AG09309 (cell line): ENCODE results near the gene HAPLN2.
A peak's percentile ranks its signal among the peaks of the same experiment; 100 is the strongest.

Experiments
- DNase-seq: peaks from one replicate; pipeline ENCODE4 v3.0.0-alpha.2; 2010; ENCODE audit warnings: low read depth
- H3K4me3 ChIP-seq: 2 replicates; pipeline ENCODE4 v1.5.1; 2011; ENCODE audit warnings: mild to moderate bottlenecking, low read depth, low read length, moderate library complexity; ENCODE audit not compliant: control insufficient read depth
- TF ChIP-seq, protein P1 (sequence below): IDR thresholded peaks from 2 replicates; pipeline ENCODE4 v1.5.1; 2011; ENCODE audit warnings: mild to moderate bottlenecking, low read depth, low read length, inconsistent platforms; ENCODE audit not compliant: insufficient read depth, control insufficient read depth; ENCODE audit errors: missing control alignments

Gene HAPLN2

DNA sequence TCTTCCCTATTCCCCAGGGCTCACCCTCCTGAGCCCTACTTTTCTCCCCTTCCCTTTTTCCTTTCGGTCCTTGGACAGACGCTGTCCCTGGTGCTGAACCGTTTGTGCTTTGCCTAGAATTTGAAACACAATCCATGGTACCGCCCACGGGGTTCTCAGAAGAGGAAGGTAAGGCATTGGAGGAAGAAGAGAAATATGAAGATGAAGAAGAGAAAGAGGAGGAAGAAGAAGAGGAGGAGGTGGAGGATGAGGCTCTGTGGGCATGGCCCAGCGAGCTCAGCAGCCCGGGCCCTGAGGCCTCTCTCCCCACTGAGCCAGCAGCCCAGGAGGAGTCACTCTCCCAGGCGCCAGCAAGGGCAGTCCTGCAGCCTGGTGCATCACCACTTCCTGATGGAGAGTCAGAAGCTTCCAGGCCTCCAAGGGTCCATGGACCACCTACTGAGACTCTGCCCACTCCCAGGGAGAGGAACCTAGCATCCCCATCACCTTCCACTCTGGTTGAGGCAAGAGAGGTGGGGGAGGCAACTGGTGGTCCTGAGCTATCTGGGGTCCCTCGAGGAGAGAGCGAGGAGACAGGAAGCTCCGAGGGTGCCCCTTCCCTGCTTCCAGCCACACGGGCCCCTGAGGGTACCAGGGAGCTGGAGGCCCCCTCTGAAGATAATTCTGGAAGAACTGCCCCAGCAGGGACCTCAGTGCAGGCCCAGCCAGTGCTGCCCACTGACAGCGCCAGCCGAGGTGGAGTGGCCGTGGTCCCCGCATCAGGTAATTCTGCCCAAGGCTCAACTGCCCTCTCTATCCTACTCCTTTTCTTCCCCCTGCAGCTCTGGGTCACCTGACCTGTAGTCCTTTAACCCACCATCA, 33.1 kb downstream of the HAPLN2 start:
- no peak for DNase-seq
- TF ChIP-seq, protein P1, sequence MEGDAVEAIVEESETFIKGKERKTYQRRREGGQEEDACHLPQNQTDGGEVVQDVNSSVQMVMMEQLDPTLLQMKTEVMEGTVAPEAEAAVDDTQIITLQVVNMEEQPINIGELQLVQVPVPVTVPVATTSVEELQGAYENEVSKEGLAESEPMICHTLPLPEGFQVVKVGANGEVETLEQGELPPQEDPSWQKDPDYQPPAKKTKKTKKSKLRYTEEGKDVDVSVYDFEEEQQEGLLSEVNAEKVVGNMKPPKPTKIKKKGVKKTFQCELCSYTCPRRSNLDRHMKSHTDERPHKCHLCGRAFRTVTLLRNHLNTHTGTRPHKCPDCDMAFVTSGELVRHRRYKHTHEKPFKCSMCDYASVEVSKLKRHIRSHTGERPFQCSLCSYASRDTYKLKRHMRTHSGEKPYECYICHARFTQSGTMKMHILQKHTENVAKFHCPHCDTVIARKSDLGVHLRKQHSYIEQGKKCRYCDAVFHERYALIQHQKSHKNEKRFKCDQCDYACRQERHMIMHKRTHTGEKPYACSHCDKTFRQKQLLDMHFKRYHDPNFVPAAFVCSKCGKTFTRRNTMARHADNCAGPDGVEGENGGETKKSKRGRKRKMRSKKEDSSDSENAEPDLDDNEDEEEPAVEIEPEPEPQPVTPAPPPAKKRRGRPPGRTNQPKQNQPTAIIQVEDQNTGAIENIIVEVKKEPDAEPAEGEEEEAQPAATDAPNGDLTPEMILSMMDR, result no peak
- no peak overlapping the region for H3K4me3 ChIP-seq

DNA sequence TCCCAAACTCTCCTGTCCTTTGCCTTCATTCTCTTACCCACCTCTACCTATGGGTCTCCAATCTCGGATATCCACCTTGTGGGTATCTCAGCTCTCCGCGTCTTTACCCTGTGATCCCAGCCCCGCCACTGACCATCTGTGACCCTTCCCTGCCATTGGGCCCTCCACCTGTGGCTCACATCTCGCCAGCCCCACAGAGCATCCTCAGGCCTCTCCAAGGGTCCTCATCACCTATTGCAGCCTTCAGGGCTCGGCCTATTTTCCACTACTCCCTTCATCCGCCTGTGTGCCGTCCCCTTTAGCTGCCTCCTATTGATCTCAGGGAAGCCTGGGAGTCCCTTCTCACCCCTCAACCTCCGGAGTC, 33.8 kb downstream of the HAPLN2 start:
- TF ChIP-seq, protein P1, result no peak
- no peak overlapping the region for H3K4me3 ChIP-seq
- no peak for DNase-seq

DNA sequence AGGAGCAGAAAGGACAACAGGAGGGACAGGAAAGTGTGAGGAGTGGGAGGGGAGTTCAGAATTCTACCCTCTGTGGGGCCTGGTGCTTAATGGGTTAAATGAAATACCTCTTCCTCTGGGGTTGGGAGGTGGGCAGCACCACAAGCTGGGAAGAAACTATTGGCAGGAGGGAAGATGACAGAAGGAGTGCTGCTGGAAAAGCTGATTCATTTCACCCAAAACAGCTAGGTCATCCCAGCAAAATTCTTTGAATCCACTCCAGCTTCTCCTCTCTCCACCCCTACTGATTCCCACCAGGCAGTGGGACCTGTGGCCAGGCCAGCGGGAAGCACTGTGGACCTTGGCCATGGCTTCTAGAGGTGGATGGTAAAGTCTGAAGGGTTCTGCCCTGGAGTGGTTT, 35.5 kb downstream of the HAPLN2 start:
- DNase-seq, result no peak
- H3K4me3 ChIP-seq, result no peak overlapping the region
- TF ChIP-seq, protein P1, result no peak

DNA sequence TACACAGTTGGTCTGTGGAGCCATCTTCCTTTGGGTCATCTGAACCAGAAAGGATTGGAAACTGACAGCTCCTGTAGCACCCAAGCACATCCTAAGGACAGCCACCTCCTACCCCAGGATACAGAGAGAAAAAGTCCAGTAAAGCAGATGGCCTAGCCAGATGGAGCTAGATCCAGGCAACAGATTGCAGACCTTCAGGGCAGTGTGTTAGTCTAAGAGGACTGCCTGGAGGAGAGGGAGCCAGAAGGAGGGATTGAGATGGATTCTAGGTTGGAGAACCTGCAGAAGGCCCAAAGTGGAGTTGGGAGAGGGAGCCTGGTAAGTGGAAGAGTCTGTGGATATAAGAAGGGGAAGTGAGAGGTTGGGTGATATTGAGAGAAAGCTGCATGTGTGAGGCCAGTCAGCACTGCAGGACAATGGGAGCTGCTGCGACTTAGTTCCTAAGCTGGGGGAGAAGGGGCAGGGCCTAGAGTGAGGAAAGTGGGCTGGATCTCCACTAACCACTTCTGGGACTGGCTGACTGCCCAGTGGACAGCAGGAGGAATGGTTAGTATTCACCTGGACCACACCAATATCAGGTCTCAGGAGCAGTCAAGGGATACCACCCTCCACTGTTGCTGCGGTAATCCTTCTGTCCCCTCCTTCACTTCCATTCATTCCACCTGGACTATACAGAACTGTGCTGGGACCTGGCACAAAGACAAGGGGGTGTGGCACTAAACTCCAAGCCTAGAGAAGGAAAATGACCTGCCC, 36.1 kb downstream of the HAPLN2 start:
- H3K4me3 ChIP-seq, result no peak overlapping the region
- DNase-seq, result no peak
- TF ChIP-seq, protein P1, result no peak

DNA sequence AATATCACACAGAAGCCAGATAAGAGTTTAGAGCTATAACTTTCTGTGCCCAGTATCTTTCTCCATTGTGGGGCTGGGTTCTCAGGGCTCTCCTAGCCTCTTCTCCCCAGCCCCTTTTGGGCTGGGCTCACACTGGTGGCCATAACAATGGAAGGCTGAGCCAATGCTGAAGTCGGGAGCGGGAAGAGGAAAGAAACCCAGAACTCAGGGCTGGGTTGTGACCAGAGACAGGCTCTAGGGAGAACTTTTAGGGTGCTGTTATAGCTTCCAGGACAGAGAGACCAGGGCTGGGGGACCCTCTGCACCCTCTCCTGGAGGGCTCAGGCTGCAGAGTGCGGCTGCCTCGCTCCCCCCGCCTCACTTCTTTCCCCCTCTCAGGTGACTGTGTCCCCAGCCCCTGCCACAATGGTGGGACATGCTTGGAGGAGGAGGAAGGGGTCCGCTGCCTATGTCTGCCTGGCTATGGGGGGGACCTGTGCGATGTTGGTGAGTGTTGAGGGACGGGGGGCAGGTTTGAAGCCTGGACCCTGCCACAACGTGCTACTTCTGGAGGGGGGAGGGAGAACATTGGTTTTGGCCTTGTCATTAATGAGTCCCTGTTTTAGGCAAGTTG, 36.8 kb downstream of the HAPLN2 start:
- TF ChIP-seq, protein P1, result no peak
- no peak for DNase-seq
- H3K4me3 ChIP-seq, result no peak overlapping the region

DNA sequence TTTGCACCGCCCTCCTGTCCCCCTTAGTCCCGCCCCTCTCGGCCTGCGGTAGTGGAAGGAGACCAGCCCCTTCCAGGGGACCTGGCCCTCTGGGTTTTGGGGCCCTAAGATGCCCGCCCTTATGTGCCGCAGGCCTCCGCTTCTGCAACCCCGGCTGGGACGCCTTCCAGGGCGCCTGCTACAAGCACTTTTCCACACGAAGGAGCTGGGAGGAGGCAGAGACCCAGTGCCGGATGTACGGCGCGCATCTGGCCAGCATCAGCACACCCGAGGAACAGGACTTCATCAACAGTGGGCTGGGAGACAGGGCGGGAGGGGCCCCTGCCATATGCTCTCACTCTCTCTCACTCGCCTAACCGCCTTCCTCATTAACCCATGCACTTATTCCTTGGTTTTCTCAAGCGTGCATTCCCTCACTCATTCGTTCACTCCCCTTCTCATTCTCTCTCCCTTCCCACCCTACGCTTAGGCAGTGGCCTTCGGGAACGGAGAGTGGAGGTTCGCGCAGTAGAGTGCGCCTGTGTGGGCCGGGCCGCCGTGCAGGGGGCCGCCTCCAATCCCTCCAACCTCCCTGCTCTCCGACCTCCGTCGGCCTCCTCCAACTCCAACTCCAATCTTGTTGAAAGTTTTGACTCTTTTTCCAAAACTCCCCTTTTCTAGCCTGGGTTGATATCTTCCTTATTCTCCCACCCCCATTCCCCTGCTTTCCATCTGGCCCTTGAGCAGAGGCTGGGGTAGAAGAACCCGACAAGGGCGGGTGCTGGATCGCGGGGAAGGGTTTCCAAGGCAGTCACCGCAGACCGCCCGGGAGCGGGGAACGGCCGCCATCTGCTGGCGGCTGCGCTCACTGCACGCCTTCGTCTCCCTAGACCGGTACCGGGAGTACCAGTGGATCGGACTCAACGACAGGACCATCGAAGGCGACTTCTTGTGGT, 37.9 kb downstream of the HAPLN2 start:
- peak overlapping the region; percentile 29 for H3K4me3 ChIP-seq
- DNase-seq, result no peak
- TF ChIP-seq, protein P1, result peak; percentile 97
